CD4-positive, alpha-beta T cell treated with Interleukin-6 for 4 hours (primary cell): ENCODE results near the gene CYP4A22.
"Not testable (repeated sequence)": the region's sequence is repeated elsewhere in the genome, so short reads cannot be mapped to it uniquely, and the experiment has no call there.

Source experiments
- DNase-seq: peaks from one replicate; pipeline ENCODE4 v3.0.0-alpha.2; 2020; ENCODE audit warnings: mixed read lengths

The CYP4A22 gene, protein sequence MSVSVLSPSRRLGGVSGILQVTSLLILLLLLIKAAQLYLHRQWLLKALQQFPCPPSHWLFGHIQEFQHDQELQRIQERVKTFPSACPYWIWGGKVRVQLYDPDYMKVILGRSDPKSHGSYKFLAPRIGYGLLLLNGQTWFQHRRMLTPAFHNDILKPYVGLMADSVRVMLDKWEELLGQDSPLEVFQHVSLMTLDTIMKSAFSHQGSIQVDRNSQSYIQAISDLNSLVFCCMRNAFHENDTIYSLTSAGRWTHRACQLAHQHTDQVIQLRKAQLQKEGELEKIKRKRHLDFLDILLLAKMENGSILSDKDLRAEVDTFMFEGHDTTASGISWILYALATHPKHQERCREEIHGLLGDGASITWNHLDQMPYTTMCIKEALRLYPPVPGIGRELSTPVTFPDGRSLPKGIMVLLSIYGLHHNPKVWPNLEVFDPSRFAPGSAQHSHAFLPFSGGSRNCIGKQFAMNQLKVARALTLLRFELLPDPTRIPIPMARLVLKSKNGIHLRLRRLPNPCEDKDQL

DNA sequence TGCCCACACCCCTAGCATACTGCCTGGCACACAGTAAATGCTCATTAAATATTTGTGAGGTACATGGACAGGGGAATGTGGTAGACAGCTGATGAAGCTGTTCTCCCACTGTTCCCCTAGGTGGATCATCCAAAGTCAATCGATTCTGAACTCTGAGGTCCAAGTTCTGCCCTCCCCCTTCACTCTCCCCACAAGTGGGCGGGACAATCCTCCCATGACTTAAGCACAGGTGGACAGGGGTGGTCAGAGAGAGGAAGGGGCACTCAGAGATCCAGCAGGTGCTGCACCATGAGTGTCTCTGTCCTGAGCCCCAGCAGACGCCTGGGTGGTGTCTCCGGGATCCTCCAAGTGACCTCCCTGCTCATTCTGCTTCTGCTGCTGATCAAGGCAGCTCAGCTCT lies at the start of gene CYP4A22:
Gene CYP4A22, plus strand, starts transcription at position 244 of the 400 bp plus-strand sequence. Its CDS starts 45 bp downstream, at position 289.
- no peak for DNase-seq

DNA sequence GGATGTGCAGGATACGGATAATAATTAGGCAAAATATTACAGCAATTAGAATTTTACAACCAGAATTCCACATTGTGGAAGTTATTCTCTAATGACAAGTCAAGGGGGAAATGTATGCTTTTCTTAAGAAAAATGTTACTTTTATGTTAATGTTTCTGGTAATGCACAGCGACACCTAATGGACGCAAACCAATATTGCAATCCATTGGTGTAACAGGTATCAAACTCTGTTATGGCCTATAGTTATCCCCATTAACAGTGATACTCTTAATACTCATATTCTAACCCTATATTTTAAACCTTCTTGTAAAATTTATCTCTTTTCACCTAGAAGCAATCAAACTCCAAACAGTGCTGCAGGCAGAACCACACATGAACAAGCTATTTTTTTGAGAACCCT lies 47.9 kb upstream of the CYP4A22 start:
- peak; percentile 10 for DNase-seq

DNA sequence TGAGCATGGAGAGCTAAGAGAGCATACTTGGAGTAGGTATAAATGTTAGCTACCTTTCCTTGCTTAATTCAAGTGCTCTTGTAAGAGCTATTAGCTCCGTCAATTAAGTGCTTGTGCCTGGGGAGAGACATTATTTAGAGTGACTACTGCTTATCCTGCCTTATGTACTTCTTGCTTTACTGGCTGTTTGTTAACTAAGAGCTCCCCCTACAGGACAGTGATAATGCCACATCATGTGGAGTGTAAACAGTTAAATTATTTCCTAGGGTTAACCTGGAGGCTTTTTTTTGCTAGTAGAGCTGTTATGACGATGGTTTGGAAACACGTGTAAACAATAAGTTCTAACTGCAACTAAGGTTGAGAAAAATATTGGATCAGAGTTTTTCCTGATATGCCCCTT lies 45.8 kb upstream of the CYP4A22 start:
- not testable (repeated sequence) for DNase-seq

DNA sequence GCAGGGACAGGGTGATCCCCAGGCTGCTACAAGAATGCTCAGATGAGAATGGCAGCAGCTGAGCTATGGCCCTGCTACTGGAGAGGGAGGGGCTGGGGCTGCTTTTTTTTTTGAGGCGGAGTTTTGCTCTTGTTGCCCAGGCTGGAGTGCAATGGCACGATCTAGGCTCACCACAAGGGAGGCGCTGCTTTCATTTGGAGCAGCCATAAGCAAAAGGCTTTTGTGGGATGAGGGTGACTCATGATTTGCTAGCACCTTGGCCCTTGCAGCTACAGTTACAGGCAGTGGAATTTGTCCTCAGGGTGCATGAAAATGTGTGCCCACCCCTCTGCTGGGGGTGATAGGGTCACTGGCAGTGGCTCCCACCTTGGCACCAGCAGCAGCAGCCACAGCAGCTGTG lies 32.4 kb upstream of the CYP4A22 start:
- DNase-seq, result no peak

DNA sequence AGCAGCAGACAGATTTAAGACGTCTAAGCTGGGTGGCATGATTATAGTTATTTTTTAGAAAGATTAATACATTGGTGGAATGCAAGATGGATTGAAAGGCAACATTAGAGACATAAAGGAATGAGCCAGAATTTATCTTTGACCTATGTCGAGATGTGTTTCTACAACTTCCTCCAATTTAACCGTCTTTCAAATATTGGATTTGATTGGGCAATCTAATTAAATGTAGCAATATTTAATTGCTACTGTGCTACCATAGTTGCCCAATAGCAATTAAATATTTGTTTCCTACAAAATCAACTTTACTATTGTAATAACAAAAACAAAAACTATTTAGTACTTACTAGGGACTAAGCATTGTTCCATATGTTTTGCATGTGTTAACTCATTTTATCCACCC lies 30.4 kb upstream of the CYP4A22 start:
- no peak for DNase-seq

DNA sequence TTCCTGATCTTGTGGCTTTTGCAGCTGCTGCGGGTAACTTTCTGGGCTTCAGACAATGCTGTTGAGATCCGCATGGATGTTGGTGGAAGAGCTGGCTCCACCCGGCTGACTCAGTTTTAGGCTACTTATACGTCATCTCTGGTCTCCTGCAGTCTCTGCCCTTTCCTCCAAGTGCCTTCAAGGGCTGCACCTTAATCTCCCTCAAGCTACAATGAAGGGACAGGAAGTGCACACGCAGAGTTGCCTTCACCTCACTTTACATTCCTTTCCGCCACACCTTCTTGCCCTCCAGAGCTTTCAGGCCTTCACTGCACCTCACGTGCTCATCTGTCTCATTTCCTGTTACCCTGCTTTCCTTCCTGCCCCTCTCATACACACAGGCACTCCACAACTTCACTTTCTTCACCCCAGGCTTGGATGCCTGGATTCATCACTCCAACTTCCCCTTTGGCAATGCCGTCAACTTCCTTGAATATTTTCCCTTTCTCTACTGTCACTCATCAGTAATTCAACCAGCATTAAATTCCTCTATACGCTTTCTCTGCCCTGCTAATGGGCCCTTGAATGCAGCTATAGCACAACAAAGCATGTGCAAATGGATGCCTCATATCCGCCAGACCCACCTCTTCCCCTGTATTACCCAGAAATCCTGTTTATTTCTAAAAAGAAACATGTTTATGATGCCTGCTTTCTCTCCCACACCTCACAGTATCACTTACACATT lies 29.2 kb upstream of the CYP4A22 start:
- DNase-seq, result not testable (repeated sequence)

DNA sequence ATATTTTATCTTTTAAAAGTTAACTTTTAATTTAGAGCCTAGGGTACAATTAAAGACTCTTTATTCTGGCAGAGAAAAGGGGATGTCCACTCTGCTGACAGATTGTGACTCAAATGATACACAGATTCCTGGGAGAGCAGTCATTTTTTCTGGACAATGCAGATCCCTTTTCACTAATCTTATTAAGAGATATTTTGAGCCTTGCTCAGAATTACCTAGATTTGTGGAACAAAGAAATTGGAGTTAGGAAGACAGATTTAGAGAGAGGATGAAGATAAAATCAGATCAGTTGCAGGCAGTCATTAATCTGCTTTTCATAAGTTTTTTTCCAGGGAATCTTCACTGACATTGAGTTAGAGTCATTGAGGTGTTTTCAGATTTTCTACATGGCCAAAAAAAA lies 27.8 kb upstream of the CYP4A22 start:
- not testable (repeated sequence) for DNase-seq

DNA sequence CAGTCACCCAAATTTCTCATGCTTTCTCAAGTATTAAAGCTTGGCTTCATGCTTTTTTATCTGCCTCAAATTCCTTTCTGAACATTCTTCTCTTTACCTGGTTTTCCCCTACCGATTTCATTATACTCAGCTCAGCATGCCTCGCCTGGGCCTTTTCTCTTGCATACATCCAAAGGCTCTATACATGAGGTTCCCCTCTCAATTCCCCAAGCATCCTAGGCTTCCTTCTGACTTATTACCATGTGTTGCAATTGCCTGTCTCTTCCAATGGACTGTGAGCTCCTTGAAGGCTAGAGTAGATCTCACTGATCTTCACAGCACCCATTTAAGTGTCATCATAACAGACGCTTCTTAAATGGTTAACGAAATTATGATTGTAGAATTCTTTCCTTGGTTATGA lies 24.1 kb upstream of the CYP4A22 start:
- DNase-seq, result no peak

DNA sequence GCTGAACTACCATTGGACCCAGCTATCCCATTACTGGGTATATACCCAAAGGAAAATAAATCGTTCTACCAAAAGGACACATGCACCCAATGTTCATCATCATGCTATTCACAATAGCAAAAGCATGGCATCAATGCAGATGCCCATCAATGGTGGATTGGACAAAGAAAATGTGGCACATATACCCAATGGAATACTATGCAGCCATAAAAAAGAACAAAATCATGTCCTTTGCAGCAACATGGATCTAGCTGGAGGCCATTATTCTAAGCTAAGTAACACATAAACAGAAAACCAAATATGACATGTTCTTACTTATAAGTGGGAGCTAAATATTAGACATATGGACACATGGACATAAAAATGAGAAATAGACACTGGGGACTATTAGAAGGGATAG lies 16.2 kb upstream of the CYP4A22 start:
- DNase-seq, result not testable (repeated sequence)

DNA sequence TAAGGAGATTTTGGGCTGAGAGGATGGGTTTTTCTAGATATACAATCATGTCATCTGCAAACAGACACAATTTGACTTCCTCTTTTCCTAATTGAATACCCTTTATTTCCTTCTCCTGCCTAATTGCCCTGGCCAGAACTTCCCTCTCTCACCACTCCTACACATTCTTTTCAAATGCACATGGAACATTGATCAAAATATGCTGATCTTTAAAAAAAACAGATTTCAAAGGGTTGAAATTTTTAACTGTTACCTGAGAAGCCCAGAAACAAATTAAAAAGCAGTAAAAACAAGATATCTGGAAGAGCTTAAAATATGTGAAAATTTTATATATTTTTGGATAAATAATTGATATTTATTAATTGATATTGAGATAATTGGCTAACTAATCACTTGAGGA lies 12.4 kb upstream of the CYP4A22 start:
- DNase-seq, result not testable (repeated sequence)

DNA sequence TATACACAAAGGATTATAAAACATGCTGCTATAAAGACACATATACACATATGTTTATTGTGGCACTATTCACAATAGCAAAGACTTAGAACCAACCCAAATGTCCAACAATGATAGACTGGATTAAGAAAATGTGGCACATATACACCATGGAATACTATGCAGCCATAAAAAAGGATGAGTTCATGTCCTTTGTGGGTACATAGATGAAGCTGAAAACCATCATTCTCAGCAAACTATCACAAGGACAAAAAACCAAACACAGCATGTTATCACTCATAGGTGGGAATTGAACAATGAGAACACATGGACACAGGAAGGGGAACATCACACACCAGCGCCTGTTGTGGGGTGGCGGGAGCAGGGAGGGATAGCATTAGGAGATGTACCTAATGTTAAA lies 10.2 kb upstream of the CYP4A22 start:
- DNase-seq, result not testable (repeated sequence)

DNA sequence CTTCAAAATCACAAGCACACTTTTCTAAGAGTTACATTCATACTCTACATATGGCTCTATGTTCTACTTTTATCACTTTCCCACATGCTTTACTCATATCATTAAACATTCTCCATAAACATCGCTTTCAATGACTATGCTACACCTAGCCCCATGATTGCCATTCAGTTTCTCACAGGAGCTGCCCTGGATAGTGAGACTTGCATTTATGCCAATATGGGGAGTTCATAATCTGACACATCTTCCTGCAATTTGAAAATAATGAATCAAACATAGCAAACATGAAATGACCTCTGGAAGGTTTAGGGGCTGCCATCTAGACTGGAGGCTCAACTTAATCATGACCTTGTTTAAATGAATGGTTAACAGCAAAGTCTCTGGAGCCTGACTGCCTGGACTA lies 9.0 kb upstream of the CYP4A22 start:
- no peak for DNase-seq

DNA sequence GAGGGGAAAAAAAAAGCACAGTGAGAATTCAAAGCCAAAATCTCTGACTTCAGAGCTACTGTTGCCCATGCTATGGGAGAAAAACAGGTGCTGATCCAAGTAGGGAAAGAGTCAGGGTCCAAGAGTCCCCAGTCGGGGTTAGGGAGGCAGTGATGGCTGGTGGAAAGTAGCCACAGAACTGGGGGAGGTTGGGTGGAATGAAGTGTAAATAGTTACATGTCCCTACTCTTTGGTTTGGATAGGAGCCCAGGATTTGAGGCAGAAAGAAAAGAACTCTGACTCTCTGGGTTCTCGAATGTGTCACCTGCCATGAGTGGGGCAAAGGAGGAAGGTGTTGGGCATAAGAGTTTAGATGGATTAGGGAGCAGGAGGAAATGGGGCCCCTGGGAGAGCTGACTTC lies 8.4 kb upstream of the CYP4A22 start:
- not testable (repeated sequence) for DNase-seq

DNA sequence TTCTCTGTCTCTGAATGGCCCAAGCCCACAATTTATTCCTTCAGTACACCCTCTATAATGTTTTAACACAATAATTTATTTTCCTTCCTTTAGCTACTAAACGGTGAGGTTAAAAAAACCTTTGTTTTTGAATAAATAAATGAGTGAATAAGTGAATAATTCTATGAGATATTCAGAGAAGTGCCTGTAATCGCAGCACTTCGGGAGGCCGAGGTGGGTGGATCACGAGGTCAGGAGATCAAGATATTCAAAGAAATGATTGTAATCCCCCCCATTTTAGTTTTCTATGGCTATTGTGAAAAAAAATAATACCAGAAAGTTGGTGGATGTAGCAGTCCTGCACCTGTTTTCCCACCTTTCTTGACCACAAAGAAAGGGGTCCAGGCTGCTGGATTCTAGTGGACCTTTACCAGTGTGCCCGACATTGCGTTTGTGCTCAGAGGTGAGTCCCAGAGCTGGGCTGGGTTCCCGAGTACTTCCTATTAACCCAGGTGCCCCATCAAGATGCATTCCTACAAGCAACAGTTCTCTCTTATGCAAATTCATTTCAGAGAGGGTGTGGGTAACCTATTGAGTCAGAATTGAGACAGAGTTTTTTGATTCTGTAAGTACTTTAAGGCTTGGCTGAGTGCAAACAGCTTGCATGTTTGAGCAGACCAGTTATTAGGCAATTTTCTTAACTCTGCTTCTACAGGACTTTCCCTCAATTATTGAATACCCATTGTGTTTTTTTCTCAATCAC lies 7.6 kb upstream of the CYP4A22 start:
- DNase-seq, result not testable (repeated sequence)

DNA sequence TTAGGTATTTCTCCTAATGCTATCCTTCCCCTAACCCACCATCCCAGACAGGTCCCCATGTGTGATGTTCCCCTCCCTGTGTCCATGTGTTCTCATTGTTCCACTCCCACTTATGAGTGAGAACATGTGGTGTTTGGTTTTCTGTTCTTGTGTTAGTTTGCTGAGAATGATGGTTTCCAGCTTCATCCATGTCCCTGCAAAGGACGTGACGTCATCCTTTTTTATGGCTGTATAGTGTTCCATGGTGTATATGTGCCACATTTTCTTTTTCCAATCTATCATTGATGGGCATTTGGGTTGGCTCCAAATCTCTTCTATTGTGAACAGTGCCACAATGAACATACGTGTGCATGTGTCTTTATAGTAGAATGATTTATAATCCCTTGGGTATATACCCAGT lies 4.6 kb upstream of the CYP4A22 start:
- DNase-seq, result not testable (repeated sequence)

DNA sequence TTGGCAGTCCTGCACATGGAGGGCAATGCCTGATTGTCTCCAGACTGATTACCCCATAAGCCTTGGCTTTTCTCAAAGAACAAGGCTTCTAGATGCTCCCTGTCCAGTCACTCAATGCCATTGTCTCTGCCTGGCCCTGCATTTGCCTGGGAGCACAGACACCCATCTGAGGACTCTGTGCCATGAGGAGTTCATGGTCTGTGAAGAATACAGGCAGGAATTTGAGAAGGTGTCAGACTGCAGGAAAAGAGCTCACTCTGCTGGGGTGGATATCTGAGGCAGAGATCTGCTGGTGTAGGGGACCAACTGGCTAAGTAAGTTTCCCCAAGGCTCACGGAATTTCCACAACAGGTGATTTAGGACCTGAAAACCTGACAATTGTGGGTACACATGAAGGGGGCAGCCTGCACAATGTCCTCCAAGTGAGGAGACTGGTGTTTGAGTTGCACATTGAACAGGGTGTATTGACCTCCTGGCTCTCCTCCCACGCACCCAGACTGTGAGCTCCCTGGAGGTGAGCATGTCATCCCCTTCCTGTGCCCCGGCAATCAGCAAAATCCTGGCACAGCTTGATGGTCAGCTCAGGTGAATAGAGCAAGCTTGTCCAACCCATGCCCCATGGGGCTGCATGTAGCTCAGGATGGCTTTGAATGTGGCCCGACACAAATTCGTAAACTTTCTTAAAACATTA lies 829 bp downstream of the CYP4A22 start:
- DNase-seq, result no peak

DNA sequence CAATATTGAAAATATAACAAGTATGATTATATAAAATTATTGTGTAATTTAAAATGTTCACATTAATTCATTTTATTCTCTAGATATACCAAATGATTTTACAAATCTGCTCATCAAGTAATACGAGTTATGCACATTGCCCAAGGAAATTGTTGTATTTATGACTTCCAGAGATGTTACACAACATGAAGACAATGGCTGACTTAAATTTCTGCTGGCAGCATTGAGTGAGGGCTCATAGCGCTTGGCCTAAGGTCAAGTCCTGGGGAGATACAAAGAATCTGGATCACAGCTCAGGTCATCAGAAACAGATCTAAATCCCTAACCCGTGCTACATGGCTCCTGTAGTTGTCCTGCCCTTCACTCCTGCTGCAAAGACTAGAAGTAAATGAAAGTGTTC lies 3.1 kb downstream of the CYP4A22 start:
- DNase-seq, result not testable (repeated sequence)

DNA sequence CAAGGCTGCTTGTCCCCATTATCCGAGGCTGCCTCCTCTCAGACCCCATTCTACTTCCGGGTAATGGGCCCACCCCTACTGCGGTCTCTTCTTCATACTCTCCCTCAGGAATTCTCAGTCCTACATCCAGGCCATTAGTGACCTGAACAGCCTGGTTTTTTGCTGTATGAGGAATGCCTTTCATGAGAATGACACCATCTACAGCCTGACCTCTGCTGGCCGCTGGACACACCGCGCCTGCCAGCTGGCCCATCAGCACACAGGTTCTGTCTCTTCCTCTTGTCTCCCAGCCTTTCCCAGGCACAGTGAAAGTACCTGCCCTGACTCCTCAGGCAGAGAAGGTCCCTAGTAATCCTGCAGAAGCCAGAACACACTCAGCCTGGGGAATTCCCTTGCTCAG lies 6.4 kb downstream of the CYP4A22 start:
- not testable (repeated sequence) for DNase-seq

DNA sequence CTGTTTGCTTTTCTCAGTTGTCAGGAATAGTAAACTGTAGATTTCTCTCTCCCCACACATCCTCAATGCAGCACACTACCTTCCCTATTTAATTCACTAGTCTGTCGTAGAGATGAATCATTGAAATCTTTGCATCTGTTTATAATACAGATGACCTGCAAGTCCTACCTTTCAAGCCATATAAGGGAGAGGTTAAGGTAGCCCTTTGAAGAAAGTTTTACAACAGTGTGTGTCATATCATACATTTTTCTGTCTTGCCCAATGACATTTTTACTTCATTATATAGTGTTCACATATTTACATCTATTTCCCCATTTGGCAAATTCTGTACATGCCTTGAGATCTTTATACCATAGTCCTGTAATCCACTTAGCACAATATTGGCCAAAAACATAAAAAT lies 9.3 kb downstream of the CYP4A22 start:
- DNase-seq, result not testable (repeated sequence)

DNA sequence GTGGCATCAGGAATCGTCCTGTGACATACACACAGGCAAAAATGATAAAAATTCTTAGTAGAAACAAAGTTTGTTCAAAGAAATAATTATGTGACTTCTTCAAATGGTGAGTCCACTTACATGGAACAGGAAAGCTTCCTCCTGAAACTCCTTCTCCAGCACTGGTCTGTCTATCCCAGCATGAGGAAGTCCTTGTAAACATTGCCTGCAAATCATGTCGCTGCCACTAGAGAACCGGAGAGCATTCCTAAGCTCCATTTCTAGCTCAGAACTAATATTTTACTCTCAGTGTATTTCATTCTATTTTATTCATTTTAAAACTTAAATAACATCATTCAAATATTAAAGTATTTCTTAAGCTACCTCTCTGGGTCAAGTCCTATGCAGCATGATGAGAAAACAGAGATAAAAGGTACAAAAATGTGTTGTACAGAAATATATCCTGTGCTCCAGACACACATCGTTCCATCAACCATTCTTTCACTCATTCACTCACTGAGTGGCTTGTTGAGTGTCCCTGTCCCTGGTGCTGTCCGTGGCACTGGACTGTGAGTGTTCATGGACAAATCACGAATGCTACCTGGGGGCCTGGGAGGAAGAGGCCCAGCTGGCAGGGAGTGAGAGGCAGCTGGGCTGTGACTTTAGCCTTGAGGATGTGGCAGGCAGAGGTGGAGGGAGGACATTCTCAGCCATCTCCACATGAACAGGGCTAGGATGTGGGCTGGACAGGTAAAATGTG lies 10.0 kb downstream of the CYP4A22 start:
- no peak for DNase-seq

DNA sequence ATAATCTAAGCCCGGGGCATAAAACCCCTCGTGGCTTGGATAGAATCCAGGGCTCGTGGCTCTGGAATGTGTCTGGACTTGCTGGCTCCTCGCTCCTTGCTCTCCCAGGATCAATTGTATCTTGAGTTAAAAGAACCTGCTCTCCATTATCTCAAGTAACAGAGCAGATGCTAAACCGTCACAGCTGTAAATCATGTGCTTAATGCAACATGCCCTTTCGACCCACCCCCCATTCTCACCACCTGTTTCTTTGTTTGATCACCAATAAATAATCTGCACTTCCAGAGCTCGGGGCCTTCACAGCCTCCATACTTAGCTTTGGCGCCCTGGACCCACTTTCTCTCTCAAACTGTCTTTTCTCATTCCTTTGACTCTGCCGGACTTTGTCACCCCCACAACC lies 11.9 kb downstream of the CYP4A22 start:
- not testable (repeated sequence) for DNase-seq

DNA sequence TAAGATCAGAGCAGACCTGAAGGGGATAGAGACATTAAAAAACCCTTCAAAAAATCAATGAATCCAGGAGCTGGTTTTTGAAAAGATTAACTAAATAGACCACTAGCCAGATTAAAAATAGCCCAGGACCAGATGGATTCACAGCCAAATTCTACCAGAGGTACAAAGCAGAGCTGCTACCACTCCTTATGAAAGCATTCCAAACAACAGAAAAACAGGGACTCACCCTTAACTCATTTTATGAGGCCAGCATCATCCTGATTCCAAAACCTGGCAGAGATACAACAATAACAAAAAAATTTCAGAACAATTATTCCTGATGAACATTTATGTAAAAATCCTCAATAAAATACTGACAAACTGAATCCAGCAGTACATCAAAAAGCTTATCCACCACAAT lies 19.2 kb downstream of the CYP4A22 start:
- not testable (repeated sequence) for DNase-seq
